ENCODE measurements around the gene POLN.

POLN gene

DNA sequence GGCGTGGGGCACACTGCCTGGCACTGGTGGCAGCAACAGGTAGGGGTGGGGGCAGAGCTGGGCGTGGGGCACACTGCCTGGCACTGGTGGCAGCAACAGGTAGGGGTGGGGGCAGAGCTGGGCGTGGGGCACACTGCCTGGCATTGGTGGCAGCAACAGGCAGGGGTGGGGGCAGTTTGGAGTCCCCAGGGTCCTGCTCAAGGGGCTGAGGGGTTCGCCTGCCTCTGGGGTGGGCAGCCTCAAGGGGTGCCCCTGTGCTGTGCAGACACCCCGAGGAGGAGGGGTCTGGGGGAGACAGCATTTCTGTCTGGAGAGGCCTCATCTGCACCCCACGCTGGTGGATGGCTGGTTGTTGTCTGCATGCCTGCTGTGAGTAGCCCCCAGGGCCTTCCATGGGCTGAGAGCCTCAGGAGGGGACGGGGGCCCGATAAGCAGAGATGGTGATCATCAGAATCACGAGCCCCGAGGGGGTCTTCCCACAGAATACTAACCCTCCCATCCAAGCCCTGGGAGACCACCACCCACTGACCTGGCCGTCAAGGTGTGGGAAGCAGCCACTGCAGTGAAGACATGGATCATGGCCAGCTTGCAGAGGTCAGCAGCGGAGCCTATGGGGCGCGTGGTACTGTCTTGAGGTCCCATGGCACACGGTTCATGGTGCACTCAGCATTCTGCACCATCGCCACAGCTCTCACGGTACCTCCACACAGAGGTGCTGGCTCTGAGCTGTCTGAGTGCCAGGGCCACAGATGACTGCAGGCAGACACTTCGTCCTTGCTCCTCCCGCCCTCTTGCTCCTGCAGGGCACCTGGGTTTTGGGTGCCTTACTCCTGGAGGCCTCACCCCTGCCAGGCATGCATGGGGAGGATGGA lies 161.3 kb downstream of the POLN start:
- H3K4me3 ChIP-seq (ENCODE audit: low read depth, low read length) = no peak overlapping the region
- DNase-seq (ENCODE audit: low read depth, low spot score) = no peak
- TF ChIP-seq, protein P1, sequence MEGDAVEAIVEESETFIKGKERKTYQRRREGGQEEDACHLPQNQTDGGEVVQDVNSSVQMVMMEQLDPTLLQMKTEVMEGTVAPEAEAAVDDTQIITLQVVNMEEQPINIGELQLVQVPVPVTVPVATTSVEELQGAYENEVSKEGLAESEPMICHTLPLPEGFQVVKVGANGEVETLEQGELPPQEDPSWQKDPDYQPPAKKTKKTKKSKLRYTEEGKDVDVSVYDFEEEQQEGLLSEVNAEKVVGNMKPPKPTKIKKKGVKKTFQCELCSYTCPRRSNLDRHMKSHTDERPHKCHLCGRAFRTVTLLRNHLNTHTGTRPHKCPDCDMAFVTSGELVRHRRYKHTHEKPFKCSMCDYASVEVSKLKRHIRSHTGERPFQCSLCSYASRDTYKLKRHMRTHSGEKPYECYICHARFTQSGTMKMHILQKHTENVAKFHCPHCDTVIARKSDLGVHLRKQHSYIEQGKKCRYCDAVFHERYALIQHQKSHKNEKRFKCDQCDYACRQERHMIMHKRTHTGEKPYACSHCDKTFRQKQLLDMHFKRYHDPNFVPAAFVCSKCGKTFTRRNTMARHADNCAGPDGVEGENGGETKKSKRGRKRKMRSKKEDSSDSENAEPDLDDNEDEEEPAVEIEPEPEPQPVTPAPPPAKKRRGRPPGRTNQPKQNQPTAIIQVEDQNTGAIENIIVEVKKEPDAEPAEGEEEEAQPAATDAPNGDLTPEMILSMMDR (IDR thresholded peaks at IDR 0.05; ENCODE audit: low read depth, low read length) = no peak
- in situ Hi-C loops (cut with HindIII; ENCODE audit: low sequenced_read_pairs) = no loop called here

DNA sequence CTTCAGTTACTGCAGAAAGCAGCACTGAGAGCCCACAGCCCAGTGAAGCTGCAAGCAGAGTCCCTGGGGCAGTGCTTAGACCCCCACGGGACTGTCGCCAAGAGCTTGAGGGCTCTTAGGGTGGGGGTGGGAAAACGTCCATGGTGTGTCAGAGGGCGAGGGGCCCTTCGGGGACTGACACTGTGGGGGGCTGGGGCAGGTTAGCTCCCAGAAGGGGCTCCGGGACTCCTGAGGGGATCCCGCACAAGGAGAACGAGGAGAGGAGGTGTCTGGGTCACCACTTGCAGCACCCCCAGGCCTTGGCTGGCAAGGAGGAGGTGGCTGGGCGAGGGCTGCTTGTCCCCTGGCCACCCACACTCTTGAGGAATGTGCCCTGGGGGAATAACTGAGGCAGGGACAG lies 162.0 kb downstream of the POLN start:
- in situ Hi-C loops (cut with HindIII; ENCODE audit: low sequenced_read_pairs) = no loop called here
- TF ChIP-seq, protein P1 (IDR thresholded peaks at IDR 0.05; ENCODE audit: low read depth, low read length) = no peak
- H3K4me3 ChIP-seq (ENCODE audit: low read depth, low read length) = no peak overlapping the region
- DNase-seq (ENCODE audit: low read depth, low spot score) = no peak

DNA sequence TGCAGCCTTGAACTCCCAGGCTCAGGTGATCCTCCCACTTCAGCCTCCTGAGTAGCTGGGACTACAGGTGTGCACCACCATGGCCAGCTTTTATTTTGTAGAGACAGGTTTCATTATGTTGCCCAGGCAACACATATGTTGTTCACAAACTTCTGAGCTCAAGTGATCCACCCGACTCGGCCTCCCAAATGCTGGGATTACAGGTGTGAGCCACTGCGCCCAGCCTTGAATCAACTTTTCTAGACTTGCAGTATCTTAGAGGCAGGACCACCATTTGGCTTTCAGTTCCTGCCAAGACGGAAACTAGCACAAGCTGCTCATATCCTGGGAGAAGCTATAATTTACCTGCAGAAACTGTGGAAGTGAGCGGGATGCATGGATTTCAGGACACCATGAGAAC lies 162.9 kb downstream of the POLN start:
- DNase-seq (ENCODE audit: low read depth, low spot score) = no peak
- in situ Hi-C loops (cut with HindIII; ENCODE audit: low sequenced_read_pairs) = no loop called here

DNA sequence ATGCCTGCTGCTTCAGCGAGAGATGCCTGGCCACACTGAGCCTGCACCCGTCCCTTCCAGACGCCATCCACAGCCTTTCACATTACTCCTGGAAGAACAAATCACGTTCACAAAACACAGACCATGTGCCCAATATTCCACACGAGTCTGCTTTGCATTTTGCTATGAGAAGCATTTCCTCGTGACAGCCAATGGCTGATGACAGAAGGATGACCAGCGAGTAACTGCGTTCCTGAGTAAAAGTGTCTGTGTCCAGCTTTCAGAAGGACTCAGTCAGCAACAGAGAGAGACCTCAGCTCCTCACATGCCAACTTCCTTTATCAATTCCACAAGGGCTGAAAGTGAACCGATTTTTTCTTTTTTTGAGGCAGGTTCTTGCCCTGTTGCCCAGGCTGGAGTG lies 163.3 kb downstream of the POLN start:
- no peak for DNase-seq (ENCODE audit: low read depth, low spot score)
- TF ChIP-seq, protein P1 (IDR thresholded peaks at IDR 0.05; ENCODE audit: low read depth, low read length) = no peak
- no peak overlapping the region for H3K4me3 ChIP-seq (ENCODE audit: low read depth, low read length)
- in situ Hi-C loops (cut with HindIII; ENCODE audit: low sequenced_read_pairs) = no loop called here

More for the DNA sequence above, 162.9 kb downstream of the POLN start:
- TF ChIP-seq, protein P1 (IDR thresholded peaks at IDR 0.05; ENCODE audit: low read depth, low read length) = no peak
- no peak overlapping the region for H3K4me3 ChIP-seq (ENCODE audit: low read depth, low read length)

DNA sequence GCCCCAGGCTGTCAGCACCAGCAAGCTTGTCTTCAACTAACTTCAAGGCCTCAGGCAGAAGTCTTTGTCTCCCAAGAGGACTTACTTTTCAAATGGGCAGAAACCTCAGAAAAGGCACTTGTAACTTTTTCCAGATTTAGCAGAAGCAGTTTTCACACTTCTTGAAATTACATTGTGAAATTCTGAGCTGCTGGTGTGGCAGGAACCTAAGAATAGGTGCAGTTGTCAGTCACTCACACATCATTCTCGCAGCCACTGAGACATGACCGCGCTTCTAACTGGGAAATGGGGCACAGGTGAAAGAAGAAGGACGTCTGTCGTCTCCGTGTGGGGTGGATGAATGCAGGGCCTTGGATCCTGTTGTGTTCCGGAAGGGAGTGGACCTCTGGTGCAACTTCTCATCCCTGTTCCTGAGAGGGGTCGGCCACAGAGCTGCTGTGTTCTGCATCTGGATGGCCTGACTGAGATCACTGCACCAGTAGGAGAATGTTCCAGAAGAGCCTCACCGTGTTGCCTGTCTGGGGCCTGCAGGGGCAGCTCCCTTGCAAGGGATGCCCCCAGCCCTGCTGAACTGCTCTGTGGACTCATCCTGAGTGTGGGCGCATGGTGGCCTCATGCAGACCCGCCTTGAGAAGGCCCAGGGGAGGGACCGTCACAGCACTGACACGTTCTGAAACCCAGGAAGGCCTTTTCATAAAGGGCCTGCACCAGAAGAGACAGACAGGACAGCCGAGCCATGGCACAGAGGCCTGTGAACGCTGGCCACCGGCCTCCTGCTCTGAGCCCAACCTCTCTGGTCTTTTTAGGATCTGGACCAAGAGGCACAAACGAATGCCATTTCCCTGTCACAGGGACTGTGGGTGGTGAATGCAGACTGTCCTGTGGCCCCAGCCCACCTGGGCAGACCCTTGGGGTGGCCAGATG lies 164.1 kb downstream of the POLN start:
- TF ChIP-seq, protein P1 (IDR thresholded peaks at IDR 0.05; ENCODE audit: low read depth, low read length) = no peak
- DNase-seq (ENCODE audit: low read depth, low spot score) = no peak
- no peak overlapping the region for H3K4me3 ChIP-seq (ENCODE audit: low read depth, low read length)
- in situ Hi-C loops (cut with HindIII; ENCODE audit: low sequenced_read_pairs) = no loop called here

DNA sequence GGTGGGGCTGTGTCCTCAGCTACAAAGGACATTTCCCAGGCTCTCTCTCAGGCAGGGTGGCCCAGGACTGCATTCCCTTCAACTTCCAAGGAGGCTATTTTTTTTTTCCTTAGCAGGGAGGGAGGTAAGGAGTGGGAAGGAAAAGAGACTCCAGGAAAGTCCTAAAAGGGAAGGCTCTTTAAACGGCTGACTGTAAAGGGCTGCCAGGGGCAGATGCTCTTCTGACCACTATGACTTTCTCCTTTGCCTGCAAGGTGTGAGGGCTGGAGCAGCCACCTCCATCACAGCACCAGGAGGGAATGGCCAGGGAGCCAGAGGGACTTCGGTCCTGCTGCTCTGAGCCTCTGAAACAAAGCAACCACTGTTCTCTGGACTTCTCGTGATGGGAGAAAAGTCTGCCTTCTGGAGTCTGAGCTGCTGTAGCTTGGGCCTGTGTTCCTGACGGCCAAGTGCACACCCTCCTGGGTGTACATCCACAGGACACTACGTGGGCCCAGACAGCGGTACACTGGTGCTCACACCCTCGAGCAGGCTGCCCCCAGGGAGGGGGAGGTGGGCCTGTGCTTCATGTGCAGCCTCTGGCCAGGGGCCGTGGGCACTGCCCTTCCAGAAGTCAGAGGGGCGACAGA lies 164.9 kb downstream of the POLN start:
- in situ Hi-C loops (cut with HindIII; ENCODE audit: low sequenced_read_pairs) = no loop called here
- TF ChIP-seq, protein P1 (IDR thresholded peaks at IDR 0.05; ENCODE audit: low read depth, low read length) = no peak
- DNase-seq (ENCODE audit: low read depth, low spot score) = no peak
- H3K4me3 ChIP-seq (ENCODE audit: low read depth, low read length) = no peak overlapping the region

All from astrocyte of the spinal cord (primary cell).